HepG2 (cell line): ENCODE results near the gene HEXIM1. TPM values are rescaled to one million over a fixed set of nuclear protein-coding genes. Genes with fewer than 3 reads are reported as not detected.
A peak's percentile ranks its signal among the peaks of the same experiment; 100 is the strongest.

Source experiments
- ATAC-seq: fragments of 200-7000 bp; cut with Tn5 transposase; 3 replicates; pipeline ENCODE4 v1.9.1; 2020; ENCODE audit warnings: mild to moderate bottlenecking, moderate library complexity
- BruUV-seq: library from RNA; stranded (reverse); fragments of 400-500 nt; replicated peaks from 2 replicates; lab custom pipeline; 2021; lab: Mats Ljungman, UMichigan
- CTCF ChIA-PET: fragments of 300-600 bp; formaldehyde crosslinking; extraction: SDS; loops from one replicate; lab custom pipeline; 2021; ENCODE audit warnings: low total read pairs, inconsistent platforms, low intra/inter-chr PET ratio; lab: Yijun Ruan, JAX
- POLR2A ChIA-PET: fragments of 350-600 bp; sonication (Branson Sonifier 250); formaldehyde crosslinking; loops from one replicate; lab custom pipeline; 2020; ENCODE audit warnings: antibody characterized with exemption, inconsistent platforms; lab: Yijun Ruan, JAX
- DNase-seq: peaks from one replicate; pipeline ENCODE4 v3.0.0-alpha.2; 2015; ENCODE audit warnings: low spot score
- FAIRE-seq: peaks from 3 replicates; lab custom pipeline; 2011; peaks lifted over from hg19 to GRCh38; lab: Jason Lieb, UNC
- H2AFZ ChIP-seq: one replicate; pipeline ENCODE4 v1.6.1; 2011; ENCODE audit warnings: low read length, inconsistent platforms
- H3K27ac ChIP-seq: fragments of 300-600 bp; 3 replicates; pipeline ENCODE4 v1.8.0; 2011; ENCODE audit warnings: mixed run types, mild to moderate bottlenecking, mixed read lengths, low read length, inconsistent platforms; ENCODE audit not compliant: insufficient read depth; ENCODE audit errors: extremely low read length
- H3K27me3 ChIP-seq, 2 experiments: fragments of 200-600 bp in 1 of 2; 2 replicates in 1 of 2; 3 replicates in 1 of 2; pipeline versions ENCODE4 v1.6.0 to v1.8.0; 2011; ENCODE audit warnings: low read length in 2 of 2, mild to moderate bottlenecking in 2 of 2, moderate library complexity in 2 of 2, inconsistent platforms in 1 of 2; ENCODE audit not compliant: insufficient read depth in 2 of 2, control insufficient read depth in 1 of 2
- H3K36me3 ChIP-seq, 2 experiments: fragments of 200-600 bp in 1 of 2; replicated peaks in 1 of 2; 2 replicates in 1 of 2; 3 replicates in 1 of 2; pipeline versions ENCODE4 v1.5.1 to v1.8.0; 2011; ENCODE audit warnings: low read length in 2 of 2, inconsistent platforms in 1 of 2; ENCODE audit not compliant: insufficient read depth in 2 of 2, control insufficient read depth in 1 of 2
- H3K4me1 ChIP-seq: 2 replicates; pipeline ENCODE4 v1.5.1; 2012; ENCODE audit warnings: low read length, inconsistent platforms; ENCODE audit not compliant: insufficient read depth
- H3K4me2 ChIP-seq: 2 replicates; pipeline ENCODE4 v1.6.0; 2011; ENCODE audit warnings: low read depth, low read length, inconsistent platforms
- H3K4me3 ChIP-seq, 3 experiments: fragments of 200-600 bp in 1 of 3; sonication (generic), shearing (Covaris generic) in 1 of 3; replicated peaks in 1 of 3; 2 replicates each; pipeline ENCODE4 v1.5.1; 2011 to 2016; ENCODE audit warnings: low read length in 3 of 3, inconsistent platforms in 2 of 3, low read depth in 2 of 3, mild to moderate bottlenecking in 2 of 3, control low read depth in 1 of 3, mixed read lengths in 1 of 3; ENCODE audit not compliant: insufficient read depth in 1 of 3
- H3K79me2 ChIP-seq: one replicate; pipeline ENCODE4 v1.6.1; 2011; ENCODE audit warnings: low read length, inconsistent platforms; ENCODE audit not compliant: insufficient read depth
- H3K9ac ChIP-seq: 2 replicates; pipeline ENCODE4 v1.6.0; 2011; ENCODE audit warnings: mild to moderate bottlenecking, low read depth, low read length, inconsistent platforms; ENCODE audit not compliant: insufficient read depth
- H3K9me3 ChIP-seq: 2 replicates; pipeline ENCODE4 v1.5.1; 2012; ENCODE audit warnings: mild to moderate bottlenecking, low read length
- H4K20me1 ChIP-seq: 2 replicates; pipeline ENCODE4 v1.6.0; 2011; ENCODE audit warnings: inconsistent platforms, mild to moderate bottlenecking, low read length, moderate library complexity; ENCODE audit not compliant: insufficient read depth
- CBX2 ChIP-seq, 2 experiments: fragments of 200-600 bp in 1 of 2; sonication (generic); formaldehyde crosslinking in 1 of 2; IDR thresholded peaks; 2 replicates each; pipeline versions ENCODE4 v1.7.0 to v1.8.1; 2018 to 2022; ENCODE audit warnings: low read depth in 2 of 2, low read length in 1 of 2, mild to moderate bottlenecking in 1 of 2, missing genetic modification reagents in 1 of 2
- CHD4 ChIP-seq: fragments of 200-600 bp; sonication (generic); IDR thresholded peaks from 2 replicates; pipeline ENCODE4 v1.7.0; 2017; ENCODE audit warnings: mild to moderate bottlenecking, low read length, borderline replicate concordance
- DMAP1 ChIP-seq: IDR thresholded peaks from 2 replicates; pipeline ENCODE4 v1.6.1; 2016
- DMTF1 ChIP-seq: sonication (generic); formaldehyde crosslinking; IDR thresholded peaks from 2 replicates; pipeline ENCODE4 v1.4.0; 2020; ENCODE audit warnings: mild to moderate bottlenecking, missing genetic modification reagents
- HNRNPUL1 ChIP-seq: fragments of 200-400 bp; formaldehyde crosslinking; IDR thresholded peaks from 2 replicates; pipeline ENCODE4 v1.6.1; 2017; ENCODE audit warnings: low read depth, mild to moderate bottlenecking, low read length, moderate library complexity
- THAP9 ChIP-seq: sonication (generic); formaldehyde crosslinking; IDR thresholded peaks from 2 replicates; pipeline ENCODE4; 2020; ENCODE audit warnings: missing genetic modification reagents, mild to moderate bottlenecking, borderline replicate concordance
- TIGD3 ChIP-seq: sonication (generic); formaldehyde crosslinking; IDR thresholded peaks from 2 replicates; pipeline ENCODE4 v1.5.1; 2020; ENCODE audit warnings: mild to moderate bottlenecking, missing genetic modification reagents, borderline replicate concordance
- ZNF282 ChIP-seq: fragments of 450-650 bp; IDR thresholded peaks from 2 replicates; pipeline ENCODE4 v1.6.1; 2018; ENCODE audit not compliant: partially characterized antibody
- ZNF891 ChIP-seq: sonication (generic); formaldehyde crosslinking; IDR thresholded peaks from 2 replicates; pipeline ENCODE4 v1.5.0; 2020; ENCODE audit warnings: mild to moderate bottlenecking, missing genetic modification reagents
- WGBS: methylation state at CpG from one replicate; pipeline ENCODE4 v1.1.6; 2017; ENCODE audit warnings: low lambda C conversion rate; 5-methylcytosine and 5-hydroxymethylcytosine counted together
- in situ Hi-C: cut with HindIII; loops from 2 replicates; pipeline ENCODE4 v1.10.0; 2017; ENCODE audit warnings: low pct_unique_long_range_greater_than_20kb; ENCODE audit not compliant: extremely low pct_ligation_motif_present
- intact Hi-C: fragments of 100-400 bp; cut with micrococcal nuclease; formaldehyde crosslinking; loops from one replicate; pipeline ENCODE4 v1.10.0; 2022; ENCODE audit not compliant: unreplicated experiment
- polyA plus RNA-seq, 8 experiments: library from polyadenylated mRNA; depleted of rRNA in 3 of 8; stranded (reverse) in 7 of 8; unstranded in 1 of 8; fragments of >200 nt; fragmentation: Illumina TruSeq in 4 of 8; extraction: Trizol in 4 of 8; gene quantifications; 2 replicates each; pipeline versions ENCODE4 v1.2.1 to v1.2.3, GENCODE V29; 2011 to 2016; ENCODE audit warnings: low read depth in 4 of 8, missing spikeins in 1 of 8, mixed read lengths in 1 of 8; ENCODE audit not compliant: insufficient read depth in 1 of 8
- total RNA-seq, 5 experiments: library from RNA; depleted of rRNA; stranded (reverse); fragments of >200 nt; fragmentation: Illumina TruSeq; extraction: Trizol; gene quantifications; 2 replicates each; pipeline ENCODE4 v1.2.3, GENCODE V29; 2016; ENCODE audit warnings: low read depth in 1 of 5
- TF ChIP-seq, protein P1 (sequence below): sonication (generic); formaldehyde crosslinking; conservative IDR thresholded peaks from 2 replicates; pipeline ENCODE4 v1.4.0; 2020; ENCODE audit warnings: missing genetic modification reagents

Gene HEXIM1
- total and polyA plus RNA-seq, 2 of the 13 experiments (the other 11 are each of a cell fraction or from before 2014, with no cell fraction given), result 10.5 to 16.6 TPM

- H3K4me1 ChIP-seq, result peaks cover 59% of the 10 kb centered on the region
- peak overlapping the region; percentile 96 for H3K4me2 ChIP-seq
- no TSS peak for BruUV-seq
- peak overlapping the region; percentile 64 to 84 (median 72) for H3K4me3 ChIP-seq
- H3K79me2 ChIP-seq, result peaks cover 32% of the 10 kb centered on the region
- 4% methylated on average over 8 of the region's 9 CpGs for WGBS
- ChIA-PET POLR2A (interaction anchor here (0.5 to 24.3 kb wide), 30 partner anchors 6 to 1053 kb away, joined by 3 to 2487 read pairs (median 8); partner anchors contain the start of genes ACBD4, EFTUD2, HEXIM1 and HEXIM2), CTCF (interaction anchor here (1.6 to 5.6 kb wide), 4 partner anchors 10 to 36 kb away, joined by 3 to 39 read pairs (median 8); partner anchors contain the start of gene HEXIM1)
- H3K36me3 ChIP-seq, result peaks cover 5 to 12% of the 10 kb centered on the region in 2 experiments; a peak in 4 of 5 replicates
- H3K9ac ChIP-seq, result peak overlapping the region; percentile 90
- no peaks in the 10 kb centered on the region; a peak in 1 of 5 replicates for H3K27me3 ChIP-seq
- FAIRE-seq (no peak), ATAC-seq (peak; percentile 4), DNase-seq (no peak)
- no peaks in the 10 kb centered on the region for H4K20me1 ChIP-seq
- in situ Hi-C loops, result no loop called here
- peak overlapping the region; percentile 92 for H3K27ac ChIP-seq
- no peaks in the 10 kb centered on the region for H3K9me3 ChIP-seq
- H2AFZ ChIP-seq, result no peak overlapping the region
- intact Hi-C loops, result no loop called here
- TF ChIP-seq HNRNPUL1 (no peak), TIGD3 (CRISPR knock-in tag) (no peak), ZNF282 (no peak), DMTF1 (no peak), ZNF891 (CRISPR knock-in tag) (0 out of 2 replicates have a peak, but pooled peaks have one; percentile 23), CBX2 (IDR thresholded peaks at IDR 0.05; ENCODE audit: low read depth, low read length) (no peak), CBX2 (CRISPR knock-in tag; IDR thresholded peaks at IDR 0.05; ENCODE audit: low read depth) (0 out of 2 replicates have a peak, but pooled peaks have one; percentile 38), THAP9 (CRISPR knock-in tag) (peak; percentile 57; the same call in 1 of the 2 replicates), DMAP1 (CRISPR knock-in tag) (0 out of 2 replicates have a peak, but pooled peaks have one; percentile 24), CHD4 (no peak)
- TF ChIP-seq, protein P1, sequence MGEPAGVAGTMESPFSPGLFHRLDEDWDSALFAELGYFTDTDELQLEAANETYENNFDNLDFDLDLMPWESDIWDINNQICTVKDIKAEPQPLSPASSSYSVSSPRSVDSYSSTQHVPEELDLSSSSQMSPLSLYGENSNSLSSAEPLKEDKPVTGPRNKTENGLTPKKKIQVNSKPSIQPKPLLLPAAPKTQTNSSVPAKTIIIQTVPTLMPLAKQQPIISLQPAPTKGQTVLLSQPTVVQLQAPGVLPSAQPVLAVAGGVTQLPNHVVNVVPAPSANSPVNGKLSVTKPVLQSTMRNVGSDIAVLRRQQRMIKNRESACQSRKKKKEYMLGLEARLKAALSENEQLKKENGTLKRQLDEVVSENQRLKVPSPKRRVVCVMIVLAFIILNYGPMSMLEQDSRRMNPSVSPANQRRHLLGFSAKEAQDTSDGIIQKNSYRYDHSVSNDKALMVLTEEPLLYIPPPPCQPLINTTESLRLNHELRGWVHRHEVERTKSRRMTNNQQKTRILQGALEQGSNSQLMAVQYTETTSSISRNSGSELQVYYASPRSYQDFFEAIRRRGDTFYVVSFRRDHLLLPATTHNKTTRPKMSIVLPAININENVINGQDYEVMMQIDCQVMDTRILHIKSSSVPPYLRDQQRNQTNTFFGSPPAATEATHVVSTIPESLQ (CRISPR knock-in tag), result no peak; the same call in 1 of the 2 replicates
These were observed 13.9 kb downstream of the HEXIM1 start for GRCh38 chr17:45162025-45162687.
